ENCODE results near the gene GALNT18.

GALNT18 gene

DNA sequence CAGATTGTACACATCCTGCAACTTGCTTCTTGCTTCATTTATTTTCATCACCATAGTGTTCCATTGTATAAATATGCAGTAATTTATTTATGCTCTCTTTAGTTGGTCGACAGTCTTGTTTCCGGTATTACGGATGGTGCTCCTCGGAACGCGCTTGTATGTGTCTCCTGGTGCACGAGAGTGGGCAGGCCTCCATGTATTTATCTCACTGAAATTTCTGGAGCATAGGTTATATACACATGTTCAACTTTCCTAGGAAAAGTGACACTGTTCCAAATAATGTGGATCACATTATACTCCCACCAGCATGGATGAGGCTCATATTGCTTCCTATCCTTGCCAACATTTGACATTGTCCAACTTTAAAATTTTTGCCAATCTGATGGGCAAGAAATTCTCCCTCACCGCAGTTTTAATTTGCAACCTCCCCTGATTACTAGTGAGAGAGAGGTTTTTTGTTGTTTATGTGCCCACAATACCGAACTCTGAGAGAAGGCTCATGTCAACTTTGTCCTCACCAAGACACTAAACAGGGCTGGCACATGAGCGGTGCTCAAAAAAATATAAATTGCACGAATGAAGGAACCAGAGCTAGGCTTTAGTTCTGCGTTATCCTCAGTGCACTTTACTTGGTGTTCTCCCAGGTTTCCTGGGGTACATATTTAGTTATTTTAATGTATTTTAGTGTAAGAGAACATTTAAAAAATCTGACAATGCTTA lies 272.5 kb downstream of the GALNT18 start:
- no peak for ATAC-seq
- no peak for DNase-seq

- no peak for DNase-seq
- ATAC-seq = no peak
These were observed 273.5 kb downstream of the GALNT18 start for GRCh38 chr11:11348303-11348702.

DNA sequence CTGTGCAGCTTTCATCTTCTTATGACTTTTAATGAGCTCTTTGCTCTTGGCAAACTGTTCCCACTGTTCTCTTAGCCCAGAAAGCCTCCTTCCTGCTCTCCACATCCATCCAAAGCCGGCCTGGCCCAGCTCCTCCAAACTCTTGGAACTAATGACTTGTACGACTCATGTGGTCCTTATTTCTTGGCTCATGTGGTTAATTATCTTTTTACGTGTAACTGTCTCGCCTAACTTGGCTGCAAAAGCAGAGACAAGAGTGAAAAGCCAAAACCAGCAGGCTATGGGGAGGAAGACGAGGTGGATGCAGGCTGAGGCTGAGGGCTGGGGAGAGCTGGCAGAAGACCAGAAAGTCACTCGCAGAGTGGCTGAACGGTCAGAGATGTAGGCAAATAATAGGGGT lies 274.2 kb downstream of the GALNT18 start:
- no peak for ATAC-seq

DNA sequence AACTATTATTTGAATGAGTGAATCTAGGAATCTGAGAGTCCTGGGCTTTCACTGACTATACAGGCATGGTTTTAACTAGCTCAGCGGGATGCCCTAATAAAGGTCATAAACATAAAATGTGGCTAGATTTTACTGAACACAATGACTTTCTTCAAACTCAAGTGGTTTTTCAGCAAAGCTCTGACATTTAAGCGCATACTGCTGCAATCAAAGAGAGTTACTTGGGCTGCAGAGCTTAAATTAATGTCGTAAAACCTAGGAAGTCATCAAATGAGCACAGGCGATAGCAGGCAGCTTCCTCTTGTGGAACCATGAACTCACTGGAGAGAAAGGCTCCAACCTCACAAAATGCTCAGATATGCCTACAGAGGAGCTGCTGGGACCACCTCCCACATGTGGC lies 275.5 kb downstream of the GALNT18 start:
- ATAC-seq (no peak), DNase-seq (no peak)

More for the DNA sequence above, 274.2 kb downstream of the GALNT18 start:
- DNase-seq = no peak

GRCh38 chr11:11345099-11345498 lies 276.7 kb downstream of the GALNT18 start:
- no peak for ATAC-seq
- DNase-seq = no peak

GRCh38 chr11:11344045-11344444 lies 277.8 kb downstream of the GALNT18 start:
- ATAC-seq (no peak), DNase-seq (no peak)

DNA sequence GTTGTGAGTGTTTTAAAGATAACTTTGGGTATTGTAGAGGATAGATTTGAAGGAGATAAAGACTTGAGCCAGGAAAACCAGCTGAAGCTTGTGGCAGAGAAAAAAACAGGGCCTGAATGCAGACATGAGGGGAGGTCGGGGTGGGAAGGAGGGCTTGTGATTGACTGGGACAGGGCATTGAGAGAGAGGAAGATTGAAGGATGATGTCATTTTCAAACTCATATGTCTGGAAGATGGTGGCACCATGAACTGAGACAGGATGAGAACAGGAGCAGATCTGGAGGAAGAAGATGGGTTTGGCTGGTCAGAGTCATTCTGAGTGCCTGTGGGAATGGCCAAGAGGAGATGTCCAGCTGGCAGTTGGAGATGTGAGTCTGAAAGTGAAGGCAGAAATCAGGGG lies 283.5 kb downstream of the GALNT18 start:
- DNase-seq (no peak), ATAC-seq (no peak)

GRCh38 chr11:11336664-11337063 lies 285.1 kb downstream of the GALNT18 start:
- ATAC-seq (no peak), DNase-seq (no peak)

DNA sequence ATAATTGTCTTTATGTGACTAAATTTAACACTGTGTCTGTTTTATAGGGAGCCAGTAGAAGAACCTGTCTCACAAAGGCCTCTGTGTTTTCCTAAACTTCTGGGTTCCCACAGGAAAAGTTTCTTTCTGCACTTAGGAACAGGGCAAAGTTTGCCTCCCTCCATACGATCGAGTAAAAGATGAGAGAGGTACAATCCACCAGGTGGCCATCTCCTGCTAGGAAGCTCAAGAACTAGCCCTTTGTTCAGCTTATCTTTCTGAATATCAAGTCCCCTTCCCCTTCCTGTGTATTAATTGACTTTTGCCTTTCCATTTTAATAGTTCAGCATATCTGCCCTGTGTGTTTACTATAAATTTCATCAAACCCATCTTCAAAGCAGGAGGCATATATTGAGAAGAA lies 286.8 kb downstream of the GALNT18 start:
- no peak for ATAC-seq
- no peak for DNase-seq

DNA sequence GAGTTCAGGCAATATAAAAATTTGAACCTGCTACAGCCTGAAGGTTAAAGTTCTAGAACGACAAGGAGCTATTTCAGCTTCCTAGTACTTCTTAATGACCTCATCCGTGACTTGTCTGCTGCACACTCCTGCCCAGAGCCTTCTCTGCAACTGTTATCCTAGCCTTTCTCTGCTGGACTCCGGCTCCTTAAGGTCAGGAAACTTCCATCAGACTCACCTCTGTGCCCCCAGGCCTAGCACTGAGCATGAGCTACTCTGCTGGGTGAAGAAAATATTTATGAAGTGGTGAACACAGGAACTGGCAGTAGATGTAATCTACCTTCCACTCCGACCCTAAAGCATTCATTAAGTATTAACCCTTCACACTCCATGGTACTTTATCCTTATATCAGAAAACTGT lies 287.2 kb downstream of the GALNT18 start:
- no peak for DNase-seq
- no peak for ATAC-seq

DNA sequence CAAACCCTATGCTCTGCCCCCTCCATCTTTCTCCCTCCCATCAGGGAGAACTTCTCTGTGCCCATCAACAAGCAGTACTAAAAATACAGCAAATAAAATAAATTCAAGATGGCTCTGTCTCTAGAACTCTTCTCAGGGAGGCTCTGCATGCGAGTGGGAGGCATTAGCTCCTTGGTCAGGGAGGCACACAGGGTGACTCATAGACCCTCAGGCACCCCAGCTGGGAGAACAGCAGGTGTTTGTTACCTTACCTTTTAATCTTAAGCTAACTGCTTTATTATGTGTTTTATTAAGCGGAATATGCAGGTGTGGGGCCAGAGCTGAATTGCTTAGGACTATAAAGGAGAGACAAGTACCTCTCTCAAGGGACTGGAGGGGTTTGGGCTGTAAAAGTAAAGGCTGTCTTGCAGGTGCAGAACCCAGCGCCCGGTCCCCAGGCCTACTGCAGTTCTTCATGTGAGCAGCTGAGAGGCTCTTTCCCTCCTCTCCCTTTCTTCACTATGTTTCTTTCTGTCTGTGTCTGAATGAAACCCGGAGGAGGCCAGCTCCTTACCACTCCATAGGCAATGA lies 289.6 kb downstream of the GALNT18 start:
- ATAC-seq (no peak), DNase-seq (no peak)

- ATAC-seq (no peak), DNase-seq (no peak)
These were observed 292.6 kb downstream of the GALNT18 start for GRCh38 chr11:11329062-11329806.

DNA sequence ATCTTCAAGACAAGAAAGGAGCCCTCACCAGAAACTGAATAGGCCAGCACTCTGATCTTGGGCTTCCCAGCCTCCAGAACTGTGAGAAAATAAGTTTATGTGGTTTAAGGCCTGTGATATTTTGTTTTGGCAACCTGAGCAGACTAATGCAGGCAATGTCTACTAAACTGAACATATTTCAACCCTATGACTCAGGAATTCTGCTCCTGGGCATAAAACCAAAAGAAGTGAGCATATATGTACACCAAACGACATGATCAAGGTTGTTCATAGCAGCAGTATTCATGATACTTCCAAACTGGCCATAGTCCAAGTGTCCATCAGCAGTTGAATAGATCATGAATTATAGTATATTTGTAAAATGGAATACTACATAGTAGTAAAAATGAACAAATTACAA lies 297.7 kb downstream of the GALNT18 start:
- ATAC-seq (no peak), DNase-seq (no peak)

DNA sequence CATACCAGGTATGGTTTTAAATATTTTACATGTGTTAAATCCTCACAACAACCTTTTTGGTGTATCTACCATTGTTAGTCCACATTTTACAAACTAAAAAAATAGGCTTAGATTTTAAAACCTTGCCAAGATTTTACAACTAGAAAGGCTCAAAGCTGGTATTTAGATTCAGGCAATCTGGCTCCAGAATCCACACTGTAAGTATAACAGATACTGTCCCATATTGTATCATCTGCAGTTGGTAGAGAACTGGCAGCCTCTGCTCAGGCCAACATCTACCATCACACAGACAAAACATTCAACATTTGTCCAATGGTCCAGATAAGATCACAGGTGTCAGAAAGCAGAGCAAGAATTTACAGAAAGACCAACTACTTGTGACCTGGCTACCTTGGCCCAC lies 299.7 kb downstream of the GALNT18 start:
- DNase-seq (no peak), ATAC-seq (no peak)

- ATAC-seq (no peak), DNase-seq (no peak)
These were observed 301.0 kb downstream of the GALNT18 start for GRCh38 chr11:11320825-11321224.

GRCh38 chr11:11318961-11319360 lies 302.8 kb downstream of the GALNT18 start:
- DNase-seq (no peak), ATAC-seq (no peak)

- DNase-seq = no peak
- no peak for ATAC-seq
These were observed 303.3 kb downstream of the GALNT18 start for GRCh38 chr11:11318461-11318860.

- DNase-seq (no peak), ATAC-seq (no peak)
These were observed 305.1 kb downstream of the GALNT18 start for GRCh38 chr11:11316651-11317230.

DNA sequence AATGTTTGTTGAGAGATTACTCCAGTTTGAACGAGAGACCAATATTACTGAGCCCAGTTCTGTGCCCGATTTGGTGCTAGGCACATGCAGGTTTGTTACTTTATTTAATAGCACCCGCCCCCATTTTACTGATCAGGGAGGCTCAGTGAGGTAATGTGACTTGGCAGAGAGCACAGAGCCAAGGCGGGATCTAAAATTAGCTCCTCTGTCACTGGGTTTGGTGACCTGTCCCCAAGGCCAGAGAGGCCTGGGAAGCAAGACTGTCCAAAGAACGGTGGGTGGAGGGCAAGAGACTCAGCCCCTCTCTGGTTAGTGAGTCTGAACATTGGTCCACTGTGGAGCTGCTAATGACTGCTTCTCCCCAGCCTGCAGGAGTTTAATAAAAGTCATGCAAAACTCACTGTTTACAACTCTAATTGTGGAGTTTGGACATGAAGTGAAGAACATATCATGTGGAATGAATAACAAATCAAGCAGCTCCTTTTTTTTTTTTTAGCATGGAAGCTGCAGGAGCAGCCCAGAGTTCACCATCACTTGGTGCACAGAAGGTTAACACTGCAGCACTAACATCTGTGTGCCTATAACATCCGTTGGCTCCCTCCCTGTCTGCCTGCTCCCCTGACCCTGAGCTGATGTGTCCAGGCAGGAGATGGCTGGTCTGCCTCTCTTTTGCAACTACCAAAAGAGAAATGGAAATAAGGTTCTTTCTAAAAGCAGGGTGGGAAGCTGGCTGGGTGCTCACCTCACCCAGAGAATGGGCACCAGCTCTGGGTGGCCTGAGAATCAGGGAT lies 307.7 kb downstream of the GALNT18 start:
- DNase-seq (no peak), ATAC-seq (no peak)

DNA sequence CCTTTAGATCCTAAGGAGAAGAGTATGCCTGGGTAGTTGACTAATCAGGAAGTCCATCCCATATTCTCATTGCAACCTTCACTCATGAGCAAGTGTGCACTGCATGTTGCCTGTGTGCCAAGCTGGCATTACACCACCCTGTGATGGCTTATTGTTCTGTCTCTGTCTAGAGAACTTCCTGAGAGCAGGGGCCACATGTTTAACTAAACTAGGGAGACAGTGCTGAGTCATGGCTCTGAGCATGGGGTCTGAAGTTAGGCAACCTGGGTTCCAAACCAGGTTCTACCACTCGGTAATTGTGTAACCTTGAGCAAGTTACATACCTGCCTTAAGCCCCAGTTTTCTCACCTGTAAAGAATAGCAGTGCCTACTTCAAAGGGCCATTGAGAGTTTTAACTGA lies 308.4 kb downstream of the GALNT18 start:
- no peak for DNase-seq
- ATAC-seq = no peak

- DNase-seq = no peak
- ATAC-seq = no peak
These were observed 309.1 kb downstream of the GALNT18 start for GRCh38 chr11:11312738-11313137.

GRCh38 chr11:11311169-11311568 lies 310.6 kb downstream of the GALNT18 start:
- DNase-seq (no peak), ATAC-seq (no peak)

All from stimulated activated naive CD8-positive, alpha-beta T cell treated with anti-CD3 and anti-CD28 coated beads, Interleukin-15, Interleukin-2, amounts not matched to agents 100 U/mL and 50 U/mL, for 24 hours (primary cell).